B cell (primary cell): Measurements from ENCODE around the gene PIBF1. TPM values are rescaled to one million over a fixed set of nuclear protein-coding genes. Genes with fewer than 3 reads are reported as not detected.
"Not testable (repeated sequence)": the region's sequence is repeated elsewhere in the genome, so short reads cannot be mapped to it uniquely, and the experiment has no call there.

ENCODE experiments used
- ATAC-seq: fragments of 200-7000 bp; cut with Tn5 transposase; one replicate; pipeline ENCODE4 v1.10.0; 2021; ENCODE audit warnings: low read depth, mild to moderate bottlenecking, moderate number of reproducible peaks, moderate library complexity
- CTCF ChIA-PET: fragments of 350-600 bp; sonication (Branson Sonifier 250); formaldehyde crosslinking; loops from one replicate; lab custom pipeline; 2021; ENCODE audit warnings: antibody characterized with exemption, inconsistent platforms; lab: Charles Lee
- POLR2A ChIA-PET: fragments of 350-600 bp; sonication (Branson Sonifier 250); formaldehyde crosslinking; loops from one replicate; lab custom pipeline; 2021; ENCODE audit warnings: antibody characterized with exemption; lab: Charles Lee
- DNase-seq: peaks from one replicate; pipeline ENCODE4 v3.0.0; 2013
- H2AFZ ChIP-seq: 2 replicates; pipeline ENCODE4 v1.6.1; 2012; ENCODE audit warnings: mild to moderate bottlenecking, low read depth, low read length; ENCODE audit not compliant: insufficient read depth, poor library complexity, severe bottlenecking
- H3K27ac ChIP-seq, 2 donors: 1 replicate in 1 of 2; 2 replicates in 1 of 2; pipeline ENCODE4 v1.5.1; 2012 to 2013; ENCODE audit warnings: low read length in 2 of 2, mild to moderate bottlenecking in 2 of 2, moderate library complexity in 1 of 2
- H3K27me3 ChIP-seq, 4 experiments: fragments of 200-600 bp in 1 of 4; sonication (generic) in 1 of 4; replicated peaks in 1 of 4; 1 replicate in 2 of 4; 2 replicates in 2 of 4; pipeline versions ENCODE4 v1.6.1 to v1.7.0; 2013 to 2016; ENCODE audit warnings: low read length in 3 of 4, mild to moderate bottlenecking in 2 of 4, mixed read lengths in 1 of 4, moderate library complexity in 1 of 4; ENCODE audit not compliant: insufficient read depth in 4 of 4, control insufficient read depth in 3 of 4; ENCODE audit errors: control extremely low read depth in 1 of 4
- H3K36me3 ChIP-seq, 2 experiments: replicated peaks in 1 of 2; 1 replicate in 1 of 2; 2 replicates in 1 of 2; pipeline versions ENCODE4 v1.6.1 to v1.7.1; 2013; ENCODE audit warnings: low read length in 1 of 2; ENCODE audit not compliant: insufficient read depth in 2 of 2, control insufficient read depth in 1 of 2; ENCODE audit errors: control extremely low read depth in 1 of 2, extremely low read depth in 1 of 2
- H3K4me1 ChIP-seq, 2 donors: fragments of 200-600 bp in 1 of 2; sonication (generic) in 1 of 2; 1 replicate in 1 of 2; 2 replicates in 1 of 2; pipeline versions ENCODE4 v1.5.1 to v1.6.1; 2013 to 2017; ENCODE audit warnings: low read length in 2 of 2; ENCODE audit not compliant: control insufficient read depth in 2 of 2, insufficient read depth in 2 of 2
- H3K4me2 ChIP-seq: replicated peaks from 2 replicates; pipeline ENCODE3; 2012; ENCODE audit warnings: mild to moderate bottlenecking, low read depth, low read length; ENCODE audit not compliant: poor library complexity, severe bottlenecking
- H3K4me3 ChIP-seq, 5 experiments: fragments of 200-600 bp in 1 of 5; sonication (generic) in 1 of 5; 1 replicate in 3 of 5; 2 replicates in 2 of 5; pipeline versions ENCODE4 v1.5.1 to v1.7.0; 2011 to 2016; ENCODE audit warnings: low read length in 4 of 5, mild to moderate bottlenecking in 4 of 5, low read depth in 2 of 5, control low read depth in 1 of 5, moderate library complexity in 1 of 5; ENCODE audit not compliant: insufficient read depth in 1 of 5; ENCODE audit errors: control extremely low read depth in 1 of 5, extremely low read depth in 1 of 5
- H3K79me2 ChIP-seq: fragments of 200-600 bp; sonication (generic); one replicate; pipeline ENCODE4 v1.6.0; 2016; ENCODE audit warnings: low read length; ENCODE audit not compliant: control insufficient read depth, insufficient read depth
- H3K9ac ChIP-seq: fragments of 200-600 bp; sonication (generic); 2 replicates; pipeline ENCODE4 v1.6.1; 2017; ENCODE audit warnings: mild to moderate bottlenecking, low read length, moderate library complexity
- H3K9me3 ChIP-seq, 3 donors: one replicate each; pipeline versions ENCODE4 v1.6.1 to v1.7.1; 2013; ENCODE audit warnings: low read length in 2 of 3; ENCODE audit not compliant: control insufficient read depth in 2 of 3, insufficient read depth in 1 of 3; ENCODE audit errors: control extremely low read depth in 1 of 3
- H4K20me1 ChIP-seq: 2 replicates; pipeline ENCODE4 v1.6.0; 2012; ENCODE audit warnings: mild to moderate bottlenecking, low read length; ENCODE audit not compliant: insufficient read depth, control insufficient read depth, poor library complexity, severe bottlenecking
- H3K27ac Mint-ChIP-seq: one replicate; pipeline ENCODE4 v1.8.0; 2021; ENCODE audit warnings: mixed read lengths
- H3K27me3 Mint-ChIP-seq: one replicate; pipeline ENCODE4 v1.8.0; 2021; ENCODE audit warnings: mixed read lengths
- H3K4me1 Mint-ChIP-seq: one replicate; pipeline ENCODE4 v1.8.0; 2021; ENCODE audit warnings: mixed read lengths
- H3K4me3 Mint-ChIP-seq: one replicate; pipeline ENCODE4 v1.8.0; 2021; ENCODE audit warnings: mixed read lengths
- H3K9me3 Mint-ChIP-seq: one replicate; pipeline ENCODE4 v1.8.0; 2022; ENCODE audit warnings: mixed read lengths; ENCODE audit not compliant: insufficient read depth
- EZH2 ChIP-seq: IDR thresholded peaks from 2 replicates; pipeline ENCODE4 v1.6.1; 2012; ENCODE audit warnings: borderline replicate concordance, low read depth, mild to moderate bottlenecking, moderate library complexity, low read length; ENCODE audit not compliant: insufficient read depth, poor library complexity, severe bottlenecking
- WGBS: methylation state at CpG from one replicate; pipeline ENCODE4 v1.1.5; 2013; ENCODE audit warnings: missing lambda C conversion rate; ENCODE audit not compliant: insufficient coverage; 5-methylcytosine and 5-hydroxymethylcytosine counted together
- intact Hi-C: fragments of 100-400 bp; cut with micrococcal nuclease; formaldehyde crosslinking; loops from one replicate; pipeline ENCODE4 v1.10.0; 2022
- polyA plus RNA-seq: library from polyadenylated mRNA; depleted of rRNA; stranded (reverse); fragments of >200 nt; gene quantifications from 2 replicates; pipeline ENCODE4 v1.2.3, GENCODE V29; 2012
- total RNA-seq, 2 donors: library from RNA; stranded (reverse); fragments of 120-200 nt in 1 of 2; gene quantifications; 1 replicate in 1 of 2; 2 replicates in 1 of 2; pipeline versions ENCODE4 v1.2.3 to v1.2.4, GENCODE V29; 2013 to 2022
- TF ChIP-seq, protein P1 (sequence below): fragments of 200-600 bp; IDR thresholded peaks from one replicate; pipeline ENCODE4 v1.8.0; 2022; ENCODE audit warnings: antibody characterized with exemption, mild to moderate bottlenecking

Gene PIBF1
- total and polyA plus RNA-seq, 2 donors (not counting 1 experiment from before 2014, with no cell fraction given), result 4.5 to 43.1 TPM

DNA sequence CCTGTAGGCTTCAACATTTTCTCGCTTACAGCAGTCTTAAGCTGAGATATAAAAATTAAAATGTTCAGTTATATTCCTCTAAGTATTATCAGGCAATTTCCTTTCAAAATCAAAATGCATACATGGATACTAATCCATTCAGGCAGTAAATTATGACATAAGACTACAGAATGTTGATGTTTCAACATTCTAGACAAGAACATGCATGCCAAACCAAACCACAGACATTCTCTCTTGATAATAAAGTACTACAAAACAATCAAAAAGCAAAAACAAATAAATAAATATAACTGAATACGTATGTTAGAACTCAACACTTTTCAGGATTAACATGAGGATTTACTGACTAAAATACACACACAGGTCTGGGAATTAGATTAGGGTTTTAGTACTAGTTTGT, 7.9 kb upstream of the PIBF1 start:
- no peak overlapping the region for H3K4me3 Mint-ChIP-seq
- Histone ChIP-seq H3K4me2 (no peak overlapping the region), H4K20me1 (peaks cover 26% of the 10 kb centered on the region), H3K36me3 (peaks cover 44 to 89% of the 10 kb centered on the region in 2 experiments), H3K4me3 (no peak overlapping the region), H2AFZ (no peak overlapping the region), H3K79me2 (peaks cover 18% of the 10 kb centered on the region), H3K9me3 (no peaks in the 10 kb centered on the region), H3K4me1 (peaks cover 0 to 1% of the 10 kb centered on the region in 2 donors), H3K9ac (no peak overlapping the region), H3K27me3 (no peaks in the 10 kb centered on the region), H3K27ac (no peak overlapping the region)
- CTCF ChIA-PET, result no interaction called here
- H3K27me3 Mint-ChIP-seq, result no peaks in the 10 kb centered on the region
- H3K9me3 Mint-ChIP-seq, result no peaks in the 10 kb centered on the region
- ATAC-seq, result no peak
- DNase-seq, result no peak
- no peak overlapping the region for H3K27ac Mint-ChIP-seq
- no CpG with 5 or more reads among the region's 2 CpGs for WGBS
- POLR2A ChIA-PET, result no interaction called here
- peaks cover 5% of the 10 kb centered on the region for H3K4me1 Mint-ChIP-seq
- intact Hi-C loops, result no loop called here
- TF ChIP-seq, protein P1, sequence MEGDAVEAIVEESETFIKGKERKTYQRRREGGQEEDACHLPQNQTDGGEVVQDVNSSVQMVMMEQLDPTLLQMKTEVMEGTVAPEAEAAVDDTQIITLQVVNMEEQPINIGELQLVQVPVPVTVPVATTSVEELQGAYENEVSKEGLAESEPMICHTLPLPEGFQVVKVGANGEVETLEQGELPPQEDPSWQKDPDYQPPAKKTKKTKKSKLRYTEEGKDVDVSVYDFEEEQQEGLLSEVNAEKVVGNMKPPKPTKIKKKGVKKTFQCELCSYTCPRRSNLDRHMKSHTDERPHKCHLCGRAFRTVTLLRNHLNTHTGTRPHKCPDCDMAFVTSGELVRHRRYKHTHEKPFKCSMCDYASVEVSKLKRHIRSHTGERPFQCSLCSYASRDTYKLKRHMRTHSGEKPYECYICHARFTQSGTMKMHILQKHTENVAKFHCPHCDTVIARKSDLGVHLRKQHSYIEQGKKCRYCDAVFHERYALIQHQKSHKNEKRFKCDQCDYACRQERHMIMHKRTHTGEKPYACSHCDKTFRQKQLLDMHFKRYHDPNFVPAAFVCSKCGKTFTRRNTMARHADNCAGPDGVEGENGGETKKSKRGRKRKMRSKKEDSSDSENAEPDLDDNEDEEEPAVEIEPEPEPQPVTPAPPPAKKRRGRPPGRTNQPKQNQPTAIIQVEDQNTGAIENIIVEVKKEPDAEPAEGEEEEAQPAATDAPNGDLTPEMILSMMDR, result no peak
- no peak for TF ChIP-seq EZH2

DNA sequence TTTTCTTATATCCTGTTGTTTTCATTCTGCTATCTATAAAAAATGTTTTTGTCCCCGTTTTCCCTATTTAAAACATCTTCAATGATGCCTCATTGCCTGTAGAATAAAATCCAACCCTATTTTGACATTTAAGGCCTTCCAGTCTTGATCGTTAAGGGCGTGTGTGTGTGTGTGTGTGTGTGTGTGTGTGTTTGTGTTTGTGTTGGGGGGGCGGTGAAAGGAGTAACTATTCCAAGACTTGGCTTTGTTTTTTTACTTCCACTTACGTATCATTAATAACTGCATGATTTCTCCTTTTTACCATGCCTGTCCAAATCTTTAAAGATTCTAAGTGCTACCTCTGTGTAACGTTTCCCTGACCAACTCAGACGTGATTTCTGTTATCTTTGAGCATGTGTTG, 784 bp downstream of the PIBF1 start:
- ChIA-PET POLR2A (no interaction called here), CTCF (no interaction called here)
- peaks cover 51% of the 10 kb centered on the region for H3K4me1 Mint-ChIP-seq
- peaks cover 21 to 25% of the 10 kb centered on the region in 2 donors for H3K4me1 ChIP-seq
- intact Hi-C loops, result loop anchor here (1.0 kb wide), 1 partner anchor 55 kb away; the partner anchor contains the start of genes BORA and MZT1
- peak overlapping the region; percentile 79 to 89 for H3K27ac ChIP-seq
- H3K79me2 ChIP-seq, result peaks cover 78% of the 10 kb centered on the region
- peak overlapping the region; percentile 70 for H3K27ac Mint-ChIP-seq
- peak overlapping the region; percentile 98 for H3K4me3 Mint-ChIP-seq
- H3K4me2 ChIP-seq, result peak overlapping the region; percentile 79
- no peaks in the 10 kb centered on the region for H3K9me3 Mint-ChIP-seq
- peak overlapping the region; percentile 86 for H3K9ac ChIP-seq
- ATAC-seq (no peak), DNase-seq (peak; percentile 26)
- H3K9me3 ChIP-seq, result no peaks in the 10 kb centered on the region
- peaks cover 6 to 10% of the 10 kb centered on the region in 2 experiments for H3K36me3 ChIP-seq
- WGBS, result no CpG with 5 or more reads among the region's 7 CpGs
- H3K27me3 ChIP-seq, result no peaks in the 10 kb centered on the region
- H2AFZ ChIP-seq, result peak overlapping the region; percentile 93
- H3K27me3 Mint-ChIP-seq, result no peaks in the 10 kb centered on the region
- H3K4me3 ChIP-seq, result peak overlapping the region; percentile 85 to 92 (median 89)
- H4K20me1 ChIP-seq, result peaks cover 15% of the 10 kb centered on the region
- no peak for TF ChIP-seq EZH2
- TF ChIP-seq, protein P1, result no peak

DNA sequence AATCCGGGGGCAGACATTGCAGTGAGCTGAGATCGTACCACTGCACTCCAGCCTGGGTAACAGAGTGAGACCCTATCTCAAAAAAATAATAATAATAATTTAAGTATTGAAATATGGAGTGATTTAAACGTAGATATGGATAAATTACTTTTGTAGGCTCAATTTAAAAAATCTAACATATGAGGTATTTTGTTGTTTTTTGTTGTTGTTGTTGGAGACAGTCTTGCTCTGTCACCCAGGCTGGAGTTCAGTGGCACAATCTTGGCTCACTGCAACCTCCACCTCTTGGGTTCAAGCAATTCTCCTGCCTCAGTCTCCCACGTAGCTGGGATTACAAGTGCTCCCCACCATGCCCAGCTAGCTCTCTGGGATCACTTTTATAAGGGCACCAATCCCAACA, 2.7 kb downstream of the PIBF1 start:
- Histone ChIP-seq H4K20me1 (peaks cover 10% of the 10 kb centered on the region), H3K4me1 (peaks cover 16 to 20% of the 10 kb centered on the region in 2 donors), H3K79me2 (peaks cover 66% of the 10 kb centered on the region)
- H3K27ac ChIP-seq, POLR2A ChIA-PET, ATAC-seq, CTCF ChIA-PET, H3K27me3 Mint-ChIP-seq, H3K4me3 Mint-ChIP-seq, H2AFZ ChIP-seq, H3K4me3 ChIP-seq, H3K27me3 ChIP-seq, H3K36me3 ChIP-seq, H3K27ac Mint-ChIP-seq, H3K9ac ChIP-seq, DNase-seq, H3K4me2 ChIP-seq, H3K9me3 Mint-ChIP-seq, intact Hi-C loops, H3K9me3 ChIP-seq: not testable (repeated sequence)
- 100% methylated on average over 1 of the region's 4 CpGs for WGBS
- peaks cover 42% of the 10 kb centered on the region for H3K4me1 Mint-ChIP-seq
